ENCODE measurements around the gene SFPQ. TPM values are rescaled to one million over a fixed set of nuclear protein-coding genes. Genes with fewer than 3 reads are reported as not detected.

The SFPQ gene
- total and polyA plus RNA-seq, 3 donors from 2014 or later: 297 to 436 (median 417) TPM

DNA sequence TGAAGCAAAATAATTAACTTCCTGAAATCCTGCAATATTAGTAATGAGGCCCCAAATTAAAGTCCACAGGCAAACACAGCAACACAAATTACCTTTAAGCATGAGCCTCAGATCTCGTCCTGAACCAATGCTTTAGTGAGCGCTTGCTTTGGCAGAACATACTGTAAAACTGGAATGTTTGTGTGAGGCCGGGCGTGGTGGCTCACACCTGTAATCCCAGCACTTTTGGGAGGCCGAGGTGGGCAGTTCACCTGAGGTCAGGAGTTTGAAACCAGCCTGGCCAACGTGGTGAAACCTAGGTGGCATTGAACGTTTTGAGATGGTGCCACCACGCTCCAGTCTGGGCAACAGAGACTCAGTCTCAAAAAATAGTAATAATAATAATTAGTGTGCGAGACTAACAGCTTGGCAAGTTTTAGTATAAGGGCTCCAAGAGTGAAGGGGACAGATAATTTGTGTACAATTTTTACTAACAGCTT lies 17.8 kb downstream of the SFPQ start:
- H3K27ac ChIP-seq: no peak overlapping the region
- H3K36me3 ChIP-seq (ENCODE audit: low read depth, missing control alignments): no peaks in the 10 kb centered on the region
- no peak overlapping the region for H3K4me3 ChIP-seq
- no peak for DNase-seq
- no peaks in the 10 kb centered on the region for H3K4me1 ChIP-seq
- intact Hi-C loops (cut with DNase I; ENCODE audit: low total_unique reads): no loop called here
- H3K27me3 ChIP-seq: no peaks in the 10 kb centered on the region
- no peaks in the 10 kb centered on the region for H3K9me3 ChIP-seq
- 76 to 79% methylated on average over 9 of the region's 9 CpGs for WGBS, 2 donors
- TF ChIP-seq, protein P1, sequence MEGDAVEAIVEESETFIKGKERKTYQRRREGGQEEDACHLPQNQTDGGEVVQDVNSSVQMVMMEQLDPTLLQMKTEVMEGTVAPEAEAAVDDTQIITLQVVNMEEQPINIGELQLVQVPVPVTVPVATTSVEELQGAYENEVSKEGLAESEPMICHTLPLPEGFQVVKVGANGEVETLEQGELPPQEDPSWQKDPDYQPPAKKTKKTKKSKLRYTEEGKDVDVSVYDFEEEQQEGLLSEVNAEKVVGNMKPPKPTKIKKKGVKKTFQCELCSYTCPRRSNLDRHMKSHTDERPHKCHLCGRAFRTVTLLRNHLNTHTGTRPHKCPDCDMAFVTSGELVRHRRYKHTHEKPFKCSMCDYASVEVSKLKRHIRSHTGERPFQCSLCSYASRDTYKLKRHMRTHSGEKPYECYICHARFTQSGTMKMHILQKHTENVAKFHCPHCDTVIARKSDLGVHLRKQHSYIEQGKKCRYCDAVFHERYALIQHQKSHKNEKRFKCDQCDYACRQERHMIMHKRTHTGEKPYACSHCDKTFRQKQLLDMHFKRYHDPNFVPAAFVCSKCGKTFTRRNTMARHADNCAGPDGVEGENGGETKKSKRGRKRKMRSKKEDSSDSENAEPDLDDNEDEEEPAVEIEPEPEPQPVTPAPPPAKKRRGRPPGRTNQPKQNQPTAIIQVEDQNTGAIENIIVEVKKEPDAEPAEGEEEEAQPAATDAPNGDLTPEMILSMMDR (IDR thresholded peaks at IDR 0.05): no peak
- no peak for TF ChIP-seq POLR2A (IDR thresholded peaks at IDR 0.05)

DNA sequence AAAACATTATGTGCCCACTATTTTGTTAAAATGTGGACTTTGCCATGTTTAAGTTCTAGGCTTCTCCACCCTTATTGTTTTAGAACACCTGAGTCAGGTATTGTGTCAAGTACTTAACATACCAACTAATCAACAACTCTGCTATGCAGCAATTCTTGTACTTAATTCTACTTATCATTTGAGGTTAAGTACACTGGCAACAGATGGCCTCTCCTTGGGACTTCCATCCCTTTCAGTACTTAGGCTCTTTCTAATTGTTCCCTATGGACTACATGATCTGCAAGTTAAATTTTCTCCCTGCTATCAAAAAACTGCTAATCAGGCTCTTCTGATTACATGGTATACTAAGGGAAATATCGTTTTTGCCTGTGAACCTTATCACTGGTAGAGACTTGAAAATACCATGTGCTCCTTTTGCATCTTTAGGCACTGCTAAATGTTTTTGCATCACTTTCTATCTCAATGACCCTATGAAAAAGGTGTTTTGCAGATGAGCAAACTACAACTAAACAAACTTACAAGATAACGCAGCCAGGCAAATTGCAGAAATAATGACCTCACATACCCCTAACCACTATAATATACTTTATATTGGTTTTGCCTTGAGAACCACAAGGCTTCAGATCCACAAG lies 18.9 kb downstream of the SFPQ start:
- WGBS, 2 donors: 44 to 63% methylated on average over 2 of the region's 2 CpGs
- H3K36me3 ChIP-seq (ENCODE audit: low read depth, missing control alignments): no peaks in the 10 kb centered on the region
- H3K9me3 ChIP-seq: no peaks in the 10 kb centered on the region
- H3K27ac ChIP-seq: no peak overlapping the region
- H3K27me3 ChIP-seq: no peaks in the 10 kb centered on the region
- no peaks in the 10 kb centered on the region for H3K4me1 ChIP-seq
- DNase-seq: no peak
- TF ChIP-seq, protein P1 (IDR thresholded peaks at IDR 0.05): no peak
- no peak for TF ChIP-seq POLR2A (IDR thresholded peaks at IDR 0.05)
- no peak overlapping the region for H3K4me3 ChIP-seq
- intact Hi-C loops (cut with DNase I; ENCODE audit: low total_unique reads): no loop called here

DNA sequence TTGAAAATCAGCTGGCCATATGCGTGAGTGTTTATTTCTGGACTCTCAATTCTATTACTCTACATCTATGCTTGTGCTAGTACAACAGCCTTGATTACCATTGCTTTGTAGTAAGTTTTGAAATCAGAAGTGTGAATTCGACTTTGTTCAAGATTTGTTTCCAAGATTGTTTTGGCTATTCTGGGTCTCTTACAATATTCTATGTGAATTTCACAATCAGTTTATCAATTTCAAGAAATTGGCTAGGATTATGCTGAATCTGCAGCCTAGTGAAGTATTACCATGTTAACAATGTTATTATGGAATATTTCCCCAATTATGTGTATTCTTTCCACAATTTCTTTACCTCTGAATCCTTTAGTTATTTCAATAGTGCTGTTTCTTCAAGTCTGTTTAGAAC lies 19.5 kb downstream of the SFPQ start:
- H3K9me3 ChIP-seq: no peaks in the 10 kb centered on the region
- H3K4me1 ChIP-seq: no peaks in the 10 kb centered on the region
- H3K36me3 ChIP-seq (ENCODE audit: low read depth, missing control alignments): no peaks in the 10 kb centered on the region
- 71 to 72% methylated on average over 2 of the region's 2 CpGs for WGBS, 2 donors
- no peak overlapping the region for H3K27ac ChIP-seq
- DNase-seq: no peak
- no peak for TF ChIP-seq POLR2A (IDR thresholded peaks at IDR 0.05)
- TF ChIP-seq, protein P1 (IDR thresholded peaks at IDR 0.05): no peak
- intact Hi-C loops (cut with DNase I; ENCODE audit: low total_unique reads): no loop called here
- H3K27me3 ChIP-seq: no peaks in the 10 kb centered on the region
- H3K4me3 ChIP-seq: no peak overlapping the region

DNA sequence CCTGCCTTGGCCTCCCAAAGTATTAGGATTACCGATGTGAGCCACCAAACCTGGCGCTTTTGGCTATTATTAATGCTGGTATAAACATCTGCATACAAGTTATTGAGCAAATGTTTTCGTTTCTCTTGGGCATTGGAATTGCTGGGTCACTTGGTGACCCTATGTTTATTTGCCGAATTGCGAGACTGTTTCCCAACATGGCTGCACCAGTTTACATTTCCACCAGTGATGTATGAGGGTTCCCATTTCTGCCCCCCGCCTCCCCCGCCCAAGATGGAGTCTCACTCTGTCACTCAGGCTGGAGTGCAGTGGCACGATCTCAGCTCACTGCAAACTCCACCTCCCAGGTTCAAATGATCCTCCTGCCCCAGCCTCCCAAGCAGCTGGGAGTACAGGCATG lies 20.9 kb downstream of the SFPQ start:
- Histone ChIP-seq H3K27me3 (no peaks in the 10 kb centered on the region), H3K4me3 (no peak overlapping the region), H3K36me3 (ENCODE audit: low read depth, missing control alignments) (no peaks in the 10 kb centered on the region), H3K4me1 (no peaks in the 10 kb centered on the region), H3K9me3 (no peaks in the 10 kb centered on the region), H3K27ac (no peak overlapping the region)
- no peak for DNase-seq
- TF ChIP-seq POLR2A (IDR thresholded peaks at IDR 0.05): no peak
- TF ChIP-seq, protein P1 (IDR thresholded peaks at IDR 0.05): no peak
- intact Hi-C loops (cut with DNase I; ENCODE audit: low total_unique reads): no loop called here
- 77 to 83% methylated on average over 8 of the region's 8 CpGs for WGBS, 2 donors

DNA sequence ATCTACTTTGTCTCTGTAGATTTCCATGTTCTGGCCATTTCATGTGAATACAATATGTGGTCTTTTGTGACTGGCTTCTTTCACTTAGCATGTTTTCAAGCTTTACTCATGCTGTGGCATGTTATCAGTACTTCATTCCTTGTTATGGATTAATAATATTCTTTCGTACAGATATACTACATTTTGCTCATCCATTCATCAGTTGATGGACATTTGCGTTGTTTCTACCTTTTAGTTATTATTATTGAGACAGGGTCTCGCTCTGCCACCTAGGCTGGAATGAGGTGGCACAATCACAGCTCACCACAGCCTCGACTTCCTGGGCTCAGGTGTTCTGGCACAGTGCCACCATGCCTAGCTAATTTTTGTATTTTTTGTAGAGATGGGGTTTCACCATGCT lies 21.4 kb downstream of the SFPQ start:
- no peak for DNase-seq
- Histone ChIP-seq H3K9me3 (no peaks in the 10 kb centered on the region), H3K27me3 (no peaks in the 10 kb centered on the region), H3K36me3 (ENCODE audit: low read depth, missing control alignments) (no peaks in the 10 kb centered on the region), H3K27ac (no peak overlapping the region), H3K4me1 (no peaks in the 10 kb centered on the region), H3K4me3 (no peak overlapping the region)
- WGBS, 2 donors: 84 to 85% methylated on average over 4 of the region's 4 CpGs
- TF ChIP-seq POLR2A (IDR thresholded peaks at IDR 0.05): no peak
- TF ChIP-seq, protein P1 (IDR thresholded peaks at IDR 0.05): no peak
- intact Hi-C loops (cut with DNase I; ENCODE audit: low total_unique reads): no loop called here

Measured in testis (tissue), 3 donors.